Activated naive CD8-positive, alpha-beta T cell treated with anti-CD3 and anti-CD28 coated beads, Interleukin-2, amount 50 U/mL, for 24 hours (primary cell): Measurements from ENCODE around the gene TCN1.
"Not testable (repeated sequence)": the region's sequence is repeated elsewhere in the genome, so short reads cannot be mapped to it uniquely, and the experiment has no call there.

Experiments
- ATAC-seq: fragments of 150-1000 bp; cut with Tn5 transposase; one replicate; pipeline ENCODE4 v1.10.0; 2021
- DNase-seq: peaks from one replicate; pipeline ENCODE4 v3.0.0; 2021
- H3K27ac Mint-ChIP-seq: one replicate; pipeline ENCODE4 v1.8.0; 2021; ENCODE audit warnings: mild to moderate bottlenecking, mixed read lengths
- H3K27me3 Mint-ChIP-seq: one replicate; pipeline ENCODE4 v1.8.0; 2021; ENCODE audit warnings: mixed read lengths
- H3K36me3 Mint-ChIP-seq: one replicate; pipeline ENCODE4 v1.8.0; 2021; ENCODE audit warnings: low read depth, mixed read lengths
- H3K4me1 Mint-ChIP-seq: one replicate; pipeline ENCODE4 v1.8.0; 2021; ENCODE audit warnings: mixed read lengths
- H3K4me3 Mint-ChIP-seq: one replicate; pipeline ENCODE4 v1.8.0; 2021; ENCODE audit warnings: mild to moderate bottlenecking, moderate library complexity, mixed read lengths
- H3K9me3 Mint-ChIP-seq: one replicate; pipeline ENCODE4 v1.8.0; 2021; ENCODE audit warnings: mixed read lengths

The TCN1 gene

DNA sequence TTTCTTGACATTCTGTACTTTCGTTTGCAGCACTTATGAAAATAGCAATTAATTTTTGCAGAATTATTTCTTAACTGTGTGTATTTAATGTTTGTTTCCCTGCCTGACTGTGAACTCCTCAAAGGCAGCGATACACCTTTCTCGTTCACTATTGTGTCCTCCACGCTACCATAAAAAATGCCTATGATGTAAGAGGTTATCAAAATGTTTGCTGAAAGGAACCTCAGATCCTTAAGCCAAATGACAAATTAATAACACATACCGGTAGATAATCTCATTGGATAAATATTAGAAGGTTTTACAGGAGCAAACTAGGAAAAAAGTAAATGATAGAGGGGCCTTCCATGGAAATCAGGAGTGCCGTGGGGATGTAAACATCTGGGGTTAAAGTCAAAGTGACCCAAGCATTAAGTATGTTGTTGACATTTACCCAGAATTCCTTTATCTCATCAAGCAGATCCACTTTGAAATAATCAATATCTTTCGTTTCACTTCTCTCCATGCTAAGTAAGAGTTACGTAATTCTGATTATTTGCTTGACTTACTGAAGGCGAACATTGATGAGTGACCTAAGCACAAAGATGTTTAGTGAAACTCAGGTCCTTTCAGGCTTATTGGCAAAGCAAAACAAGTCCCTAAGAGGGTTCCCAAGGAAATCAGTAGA, 9.7 kb upstream of the TCN1 start:
- peaks cover 5% of the 10 kb centered on the region for H3K27me3 Mint-ChIP-seq
- no peak for ATAC-seq

DNA sequence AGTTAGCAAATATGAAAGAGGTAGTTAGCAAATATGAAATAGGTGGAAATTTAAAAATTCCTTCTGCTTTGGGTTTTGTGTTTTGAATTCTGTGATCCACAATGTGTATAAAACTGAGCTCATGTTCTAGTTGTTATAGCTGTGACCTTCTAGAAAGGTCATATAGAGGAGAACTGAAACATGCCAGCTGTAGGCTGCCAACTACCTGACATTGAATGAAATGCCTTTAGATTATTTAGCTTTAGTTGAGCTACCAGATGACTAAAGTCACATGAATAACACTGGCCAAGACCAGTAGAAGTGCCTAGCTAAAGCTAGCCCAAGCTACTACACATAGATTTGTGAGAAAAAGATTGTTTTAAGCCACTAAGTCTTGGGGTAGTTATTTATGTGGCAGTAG, 5.8 kb upstream of the TCN1 start:
- Mint-ChIP-seq H3K27me3 (peaks cover 11% of the 10 kb centered on the region), H3K4me1 (no peaks in the 10 kb centered on the region), H3K4me3 (no peak overlapping the region), H3K9me3 (peaks cover 22% of the 10 kb centered on the region), H3K27ac (no peak overlapping the region), H3K36me3 (no peaks in the 10 kb centered on the region)
- DNase-seq (no peak), ATAC-seq (no peak)

More for the DNA sequence above, 9.7 kb upstream of the TCN1 start:
- H3K36me3 Mint-ChIP-seq = no peaks in the 10 kb centered on the region
- H3K27ac Mint-ChIP-seq = no peak overlapping the region
- H3K4me3 Mint-ChIP-seq = no peak overlapping the region
- no peaks in the 10 kb centered on the region for H3K4me1 Mint-ChIP-seq
- peaks cover 8% of the 10 kb centered on the region for H3K9me3 Mint-ChIP-seq
- no peak for DNase-seq

DNA sequence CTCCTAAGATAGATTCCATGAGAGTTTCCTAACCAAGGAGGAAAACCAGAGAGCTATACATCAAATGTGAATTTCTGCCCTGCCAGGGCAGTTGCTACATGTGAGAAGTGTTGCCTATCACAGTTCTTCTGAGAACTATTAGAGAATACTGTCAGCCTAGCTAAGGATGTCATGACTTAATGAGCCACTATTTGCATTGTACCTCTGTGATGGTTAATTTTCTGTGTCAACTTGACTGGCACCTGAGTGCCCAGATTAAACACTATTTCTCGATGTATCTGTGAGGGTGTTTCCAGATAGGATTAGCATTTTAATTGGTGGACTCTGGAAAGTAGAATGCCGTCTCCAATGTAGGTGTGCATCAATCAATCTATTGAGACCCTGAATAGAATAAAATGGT, 1.7 kb upstream of the TCN1 start:
- ATAC-seq (no peak), DNase-seq (no peak)
- Mint-ChIP-seq H3K27ac (no peak overlapping the region), H3K4me3 (no peak overlapping the region), H3K9me3 (peaks cover 23% of the 10 kb centered on the region), H3K4me1 (peaks cover 7% of the 10 kb centered on the region), H3K36me3 (no peaks in the 10 kb centered on the region), H3K27me3 (peaks cover 12% of the 10 kb centered on the region)

DNA sequence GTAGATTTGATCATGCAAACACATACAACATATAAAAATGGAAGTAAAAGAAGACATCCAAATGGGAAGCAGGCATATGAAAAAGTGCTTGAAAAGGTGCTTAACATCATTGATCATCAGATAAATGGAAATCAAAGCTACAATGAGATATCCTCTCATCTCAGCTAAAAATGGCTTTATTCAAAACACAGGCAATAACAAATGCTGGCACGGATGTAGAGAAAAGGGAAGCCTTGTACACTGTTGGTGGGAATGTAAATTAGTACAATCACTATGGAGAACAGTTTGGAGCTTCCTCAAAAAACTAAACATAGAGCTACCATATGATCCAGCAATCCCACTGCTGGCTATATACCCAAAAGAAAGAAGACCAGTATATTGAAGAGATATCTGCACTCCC, 549 bp upstream of the TCN1 start:
- Mint-ChIP-seq H3K4me3 (no peak overlapping the region), H3K36me3 (no peaks in the 10 kb centered on the region), H3K9me3 (peaks cover 23% of the 10 kb centered on the region), H3K4me1 (peaks cover 7% of the 10 kb centered on the region), H3K27me3 (peaks cover 16% of the 10 kb centered on the region), H3K27ac (no peak overlapping the region)
- no peak for DNase-seq
- no peak for ATAC-seq

DNA sequence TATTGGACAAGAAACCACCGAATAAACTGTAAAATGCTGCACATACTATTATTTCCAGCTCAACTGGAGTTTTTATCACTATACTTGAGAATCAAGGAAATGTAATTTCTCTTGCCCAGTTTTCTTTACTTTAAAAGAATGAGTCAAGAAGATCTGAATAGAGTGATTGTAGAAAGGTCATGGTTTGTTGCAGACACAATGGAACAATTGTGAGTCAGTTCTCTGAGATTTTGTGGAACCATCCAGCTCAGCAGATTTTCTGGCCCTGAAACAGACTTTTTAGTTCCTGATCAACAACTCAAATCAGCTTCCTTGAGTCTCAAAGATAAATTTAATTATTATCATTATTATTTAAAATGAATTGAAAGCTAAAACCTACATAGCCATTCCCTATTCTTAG, 1.3 kb downstream of the TCN1 start:
- no peak overlapping the region for H3K27ac Mint-ChIP-seq
- peaks cover 18% of the 10 kb centered on the region for H3K27me3 Mint-ChIP-seq
- no peak overlapping the region for H3K4me3 Mint-ChIP-seq
- peaks cover 5% of the 10 kb centered on the region for H3K9me3 Mint-ChIP-seq
- H3K4me1 Mint-ChIP-seq = peaks cover 7% of the 10 kb centered on the region
- ATAC-seq = peak; percentile 73
- DNase-seq = no peak
- no peaks in the 10 kb centered on the region for H3K36me3 Mint-ChIP-seq

DNA sequence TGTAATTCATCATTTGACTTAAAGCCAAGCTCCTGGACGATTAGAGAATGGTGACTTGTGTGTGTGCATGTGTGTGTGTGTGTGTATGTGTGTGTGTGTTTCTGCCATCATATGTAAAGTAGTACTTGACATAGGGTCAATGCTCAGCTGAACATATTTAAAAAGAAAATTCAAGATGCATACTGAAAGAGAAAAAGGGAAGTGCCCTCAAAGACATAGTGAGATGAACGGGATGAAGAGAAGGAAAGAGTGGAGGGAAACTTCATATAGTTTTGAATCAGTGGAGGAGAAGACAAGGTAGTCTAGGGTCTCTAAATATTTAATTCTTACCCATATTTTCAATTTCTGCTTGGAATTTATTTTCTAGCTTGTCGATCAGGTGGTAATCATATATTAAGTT, 4.0 kb downstream of the TCN1 start:
- Mint-ChIP-seq H3K36me3 (no peaks in the 10 kb centered on the region), H3K4me1 (peaks cover 27% of the 10 kb centered on the region), H3K27ac (no peak overlapping the region), H3K9me3 (peaks cover 3% of the 10 kb centered on the region), H3K27me3 (peaks cover 19% of the 10 kb centered on the region), H3K4me3 (no peak overlapping the region)
- DNase-seq (no peak), ATAC-seq (no peak)

DNA sequence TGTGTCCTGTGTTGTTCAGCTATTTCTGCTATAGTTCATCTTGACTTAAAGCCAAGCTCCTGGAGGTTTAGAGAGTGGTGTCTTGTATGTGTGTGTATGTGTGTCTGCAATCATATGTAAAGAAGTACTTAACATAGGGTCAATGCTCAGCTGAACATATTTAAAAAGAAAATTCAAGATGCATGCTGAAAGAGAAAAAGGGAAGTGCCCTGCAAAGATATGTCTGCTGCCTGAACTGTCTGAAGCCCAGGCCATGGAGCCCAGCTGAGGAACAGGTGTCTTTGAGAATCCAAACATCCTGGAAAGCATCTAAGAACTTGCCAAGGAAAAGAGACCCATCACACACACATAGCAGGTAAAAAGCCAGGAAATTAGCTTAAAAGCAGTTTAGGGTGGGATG, 6.6 kb downstream of the TCN1 start:
- no peaks in the 10 kb centered on the region for H3K9me3 Mint-ChIP-seq
- H3K4me1 Mint-ChIP-seq = peaks cover 34% of the 10 kb centered on the region
- no peak overlapping the region for H3K27ac Mint-ChIP-seq
- ATAC-seq = no peak
- no peaks in the 10 kb centered on the region for H3K36me3 Mint-ChIP-seq
- no peak for DNase-seq
- no peak overlapping the region for H3K4me3 Mint-ChIP-seq
- H3K27me3 Mint-ChIP-seq = peaks cover 14% of the 10 kb centered on the region

DNA sequence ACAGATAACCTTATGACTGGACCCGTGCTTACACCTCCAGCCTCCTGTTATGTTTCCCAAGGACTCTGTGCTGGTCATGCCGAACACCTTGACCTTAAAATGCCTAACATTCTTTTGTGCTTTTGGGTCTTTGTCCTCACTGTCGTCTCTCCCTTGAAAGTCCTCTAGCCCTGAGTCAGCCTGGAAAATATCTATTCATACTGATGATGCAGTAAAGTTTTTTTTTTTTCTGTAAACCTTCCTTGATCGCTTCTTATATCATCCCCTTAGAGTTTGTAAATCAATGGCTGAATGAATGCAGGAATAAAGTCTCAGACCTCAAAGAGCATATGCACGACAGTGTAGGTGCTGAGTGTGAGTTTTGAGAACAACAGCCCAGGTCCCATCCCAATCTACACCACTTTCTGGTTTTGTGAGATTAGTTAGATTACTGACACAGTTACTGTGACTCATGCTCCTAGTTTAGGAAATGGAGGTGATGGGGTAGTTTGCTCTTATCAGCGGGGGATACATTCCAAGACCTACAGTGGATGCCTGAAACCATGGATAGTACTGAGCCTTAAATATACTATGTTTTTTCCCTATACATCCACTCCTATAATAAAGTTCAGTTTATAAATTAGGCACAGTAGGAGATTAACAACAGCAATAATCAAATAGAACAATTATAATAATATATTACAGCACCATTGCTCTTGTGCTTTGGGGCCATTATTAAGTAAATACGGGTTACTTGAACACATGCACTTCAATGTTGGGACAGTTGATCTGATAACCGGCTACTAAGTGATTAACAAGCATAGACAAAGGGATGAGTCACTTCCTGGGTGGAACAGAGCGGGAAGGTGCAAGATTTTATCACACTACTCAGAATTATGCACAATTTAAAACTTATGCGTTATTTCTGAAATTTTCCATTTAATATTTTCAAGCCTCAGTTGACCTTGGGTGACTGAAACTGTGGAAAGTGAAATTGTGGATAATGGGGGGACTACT, 8.6 kb downstream of the TCN1 start:
- Mint-ChIP-seq H3K4me1 (peaks cover 30% of the 10 kb centered on the region), H3K27me3 (peaks cover 16% of the 10 kb centered on the region), H3K4me3 (peak overlapping the region; percentile 4), H3K27ac (peak overlapping the region; percentile 75), H3K36me3 (no peaks in the 10 kb centered on the region), H3K9me3 (no peaks in the 10 kb centered on the region)
- ATAC-seq (peak; percentile 82), DNase-seq (no peak)

DNA sequence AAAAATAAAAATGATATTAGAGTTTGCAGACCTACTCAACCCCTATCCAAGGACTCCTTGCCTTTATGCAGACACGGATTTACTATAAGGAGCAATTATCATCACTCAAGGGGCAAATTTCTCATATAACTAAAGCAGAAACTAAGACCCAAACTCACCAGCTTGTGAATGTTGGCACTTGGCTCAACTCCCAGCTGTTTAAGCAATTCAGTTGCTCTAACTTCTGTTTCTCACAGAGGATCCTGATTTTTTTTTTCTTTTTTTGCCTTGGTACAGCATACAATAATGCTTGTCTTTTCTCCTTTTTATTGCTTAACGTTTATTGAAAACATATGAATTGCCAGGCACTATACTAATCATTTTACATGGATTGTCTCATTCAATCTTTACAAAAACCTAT, 11.4 kb downstream of the TCN1 start:
- no peak overlapping the region for H3K27ac Mint-ChIP-seq
- peaks cover 7% of the 10 kb centered on the region for H3K27me3 Mint-ChIP-seq
- DNase-seq (no peak), ATAC-seq (no peak)
- no peak overlapping the region for H3K4me3 Mint-ChIP-seq
- peaks cover 3% of the 10 kb centered on the region for H3K9me3 Mint-ChIP-seq
- H3K36me3 Mint-ChIP-seq = no peaks in the 10 kb centered on the region
- H3K4me1 Mint-ChIP-seq = peaks cover 30% of the 10 kb centered on the region

DNA sequence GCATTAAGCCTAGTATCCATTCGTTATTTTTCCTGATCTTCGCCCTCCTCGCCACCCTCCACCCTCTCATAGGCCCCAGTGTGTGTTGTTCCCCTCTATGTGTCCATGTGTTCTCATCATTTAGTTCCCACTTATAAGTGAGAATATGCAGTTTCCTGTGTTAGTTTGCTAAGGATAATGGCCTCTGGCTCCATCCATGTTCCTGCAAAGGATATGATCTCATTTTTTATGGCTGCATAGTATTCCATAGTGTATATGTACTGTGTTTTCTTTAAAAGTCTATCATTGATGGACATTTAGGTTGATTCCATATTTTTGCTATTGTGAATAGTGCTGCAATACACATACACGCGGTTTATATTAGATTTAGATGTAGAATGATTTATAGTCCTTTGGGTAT, 14.9 kb downstream of the TCN1 start:
- ATAC-seq, H3K36me3 Mint-ChIP-seq, H3K4me3 Mint-ChIP-seq: not testable (repeated sequence)

DNA sequence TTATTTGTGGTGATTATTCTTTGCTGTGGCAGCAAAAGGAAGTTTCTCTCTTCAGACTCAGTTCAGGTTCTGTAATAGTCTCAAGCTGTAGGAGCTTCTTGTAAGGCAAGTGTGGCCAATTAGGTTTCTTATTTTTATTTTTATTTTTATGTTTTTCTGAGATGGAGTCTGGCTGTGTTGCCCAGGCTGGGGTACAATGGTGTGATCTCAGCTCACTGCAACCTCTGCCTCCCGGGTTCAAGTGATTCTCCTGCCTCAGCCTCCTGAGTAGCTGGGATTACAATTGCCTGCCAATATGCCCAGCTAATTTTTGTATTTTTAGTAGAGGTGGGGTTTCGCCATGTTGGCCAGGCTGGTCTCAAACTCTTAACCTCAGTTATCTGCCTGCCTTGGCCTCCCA, 16.7 kb downstream of the TCN1 start:
- DNase-seq, ATAC-seq, H3K4me3 Mint-ChIP-seq, H3K27me3 Mint-ChIP-seq, H3K36me3 Mint-ChIP-seq, H3K9me3 Mint-ChIP-seq, H3K27ac Mint-ChIP-seq, H3K4me1 Mint-ChIP-seq: not testable (repeated sequence)

More for the DNA sequence above, 14.9 kb downstream of the TCN1 start:
- not testable (repeated sequence) for H3K27ac Mint-ChIP-seq, H3K4me1 Mint-ChIP-seq, H3K9me3 Mint-ChIP-seq, H3K27me3 Mint-ChIP-seq, DNase-seq

DNA sequence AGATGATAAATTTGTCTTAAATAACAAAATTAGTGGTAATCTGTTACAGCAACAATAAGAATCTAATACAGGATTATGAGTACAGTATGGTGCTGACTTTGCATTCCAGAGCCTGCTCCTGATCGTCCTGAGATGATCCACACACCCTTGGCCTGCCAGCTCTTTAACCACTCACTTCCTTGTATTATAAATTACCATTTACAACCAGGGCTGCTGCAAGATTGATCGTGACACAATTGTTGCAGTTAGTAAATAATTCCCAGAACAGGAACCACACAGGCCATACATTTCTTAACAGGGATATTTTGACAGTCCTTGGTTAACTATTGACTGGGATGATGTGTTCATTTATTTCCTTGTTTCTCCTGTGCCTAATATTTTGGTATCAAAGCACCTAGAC, 17.2 kb downstream of the TCN1 start:
- Mint-ChIP-seq H3K36me3 (no peaks in the 10 kb centered on the region), H3K27ac (no peak overlapping the region), H3K27me3 (peaks cover 3% of the 10 kb centered on the region), H3K9me3 (peaks cover 3% of the 10 kb centered on the region), H3K4me1 (no peaks in the 10 kb centered on the region), H3K4me3 (no peak overlapping the region)
- no peak for DNase-seq
- ATAC-seq = no peak

DNA sequence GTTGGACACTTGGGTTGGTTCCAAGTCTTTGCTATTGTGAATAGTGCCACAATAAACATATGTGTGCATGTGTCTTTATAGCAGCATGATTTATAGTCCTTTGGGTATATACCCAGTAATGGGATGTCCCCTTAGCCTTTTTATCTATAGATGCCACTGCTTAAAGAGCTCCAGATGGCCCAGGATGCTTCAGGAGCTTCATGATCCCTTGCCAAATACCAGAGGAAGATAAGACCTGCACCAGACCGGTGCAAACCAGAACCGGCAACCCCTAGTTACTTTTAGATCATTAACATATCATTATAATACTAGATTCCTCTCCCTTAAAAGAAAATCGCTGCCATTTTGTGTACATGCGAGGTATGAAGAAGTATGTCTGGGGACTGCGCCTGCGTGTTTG, 17.8 kb downstream of the TCN1 start:
- not testable (repeated sequence) for H3K9me3 Mint-ChIP-seq, H3K4me1 Mint-ChIP-seq, H3K36me3 Mint-ChIP-seq, H3K4me3 Mint-ChIP-seq, H3K27me3 Mint-ChIP-seq, H3K27ac Mint-ChIP-seq, ATAC-seq, DNase-seq

DNA sequence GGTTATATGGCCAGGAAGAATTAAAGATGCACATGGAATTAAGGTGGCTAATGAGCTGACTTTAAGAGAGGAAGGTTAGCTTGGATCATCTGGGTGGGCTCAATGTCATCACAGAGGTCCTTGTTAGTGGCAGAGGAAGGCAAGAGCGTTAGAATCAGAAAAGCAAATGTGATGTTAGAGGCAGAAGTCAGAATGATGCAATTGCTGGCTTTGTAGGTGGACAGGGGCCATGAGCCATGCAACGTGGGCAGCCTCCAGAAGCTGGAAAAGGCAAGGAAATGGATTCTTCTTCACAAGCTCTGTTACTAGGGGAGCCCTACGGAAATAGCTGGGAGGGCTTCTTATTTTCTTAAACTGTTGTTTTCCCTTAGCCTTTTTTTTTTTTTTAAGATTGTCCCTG, 18.7 kb downstream of the TCN1 start:
- Mint-ChIP-seq H3K27ac (no peak overlapping the region), H3K4me1 (no peaks in the 10 kb centered on the region), H3K4me3 (no peak overlapping the region), H3K9me3 (peaks cover 3% of the 10 kb centered on the region), H3K36me3 (no peaks in the 10 kb centered on the region), H3K27me3 (peaks cover 5% of the 10 kb centered on the region)
- DNase-seq (no peak), ATAC-seq (no peak)

DNA sequence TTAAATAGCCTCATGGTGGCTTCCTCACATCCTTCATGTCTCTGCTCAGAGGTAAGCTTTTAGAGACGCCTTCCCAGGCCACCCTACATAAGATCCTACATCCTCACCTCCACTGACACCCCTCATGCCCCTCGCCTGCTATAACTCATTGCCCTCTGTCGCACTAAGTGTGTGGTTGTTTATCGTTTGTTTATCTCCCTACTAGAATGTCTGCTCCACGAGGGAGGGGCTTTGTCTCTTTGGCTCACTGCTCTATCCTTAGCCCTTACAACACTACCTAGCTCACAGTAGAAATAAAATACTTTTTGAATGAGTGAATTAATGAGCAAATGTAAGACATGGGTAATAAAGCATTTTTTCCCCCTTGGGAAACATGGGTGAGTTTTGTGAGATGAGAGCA, 19.7 kb downstream of the TCN1 start:
- Mint-ChIP-seq H3K27me3 (peaks cover 5% of the 10 kb centered on the region), H3K27ac (no peak overlapping the region)

More for the DNA sequence above, 19.7 kb downstream of the TCN1 start:
- Mint-ChIP-seq H3K9me3 (peaks cover 3% of the 10 kb centered on the region), H3K4me1 (no peaks in the 10 kb centered on the region), H3K4me3 (no peak overlapping the region), H3K36me3 (no peaks in the 10 kb centered on the region)
- DNase-seq (no peak), ATAC-seq (no peak)
